IPS-11a (cell line): ENCODE measurements around the gene GPC1.

Experiments
- H3K4me3 ChIP-seq: one replicate; pipeline ENCODE4 v1.5.1; 2013; ENCODE audit warnings: low read depth, low read length, control low read depth

Gene GPC1

DNA sequence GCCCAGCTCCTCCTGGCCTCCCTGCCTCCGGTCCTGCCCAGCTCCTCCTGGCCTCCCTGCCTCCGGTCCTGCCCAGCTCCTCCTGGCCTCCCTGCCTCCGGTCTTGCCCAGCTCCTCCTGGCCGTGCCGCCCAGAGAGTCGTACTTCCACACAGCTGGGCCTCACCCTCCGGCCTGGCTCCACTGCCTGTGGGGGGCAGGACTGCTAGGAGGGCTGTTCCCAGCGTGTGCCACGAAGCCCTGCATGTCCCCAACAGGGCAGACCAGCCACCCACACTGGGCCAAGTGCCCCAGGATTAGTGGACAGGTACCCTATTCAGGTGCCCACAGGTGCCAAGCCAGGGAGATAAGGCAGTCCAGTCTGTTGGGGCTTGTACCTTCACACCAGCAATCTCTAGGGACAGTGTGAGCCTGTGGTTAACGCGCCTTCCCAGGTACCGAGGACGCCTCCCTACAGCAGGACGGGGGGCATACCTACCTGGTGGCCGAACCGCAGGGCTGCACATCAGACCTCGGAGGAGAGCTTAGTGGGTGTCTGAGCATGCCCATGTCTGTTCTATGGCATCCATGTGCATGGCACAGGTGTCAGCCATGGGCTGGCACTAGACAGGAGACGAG, 5.3 kb downstream of the GPC1 start:
- no peak overlapping the region for H3K4me3 ChIP-seq

DNA sequence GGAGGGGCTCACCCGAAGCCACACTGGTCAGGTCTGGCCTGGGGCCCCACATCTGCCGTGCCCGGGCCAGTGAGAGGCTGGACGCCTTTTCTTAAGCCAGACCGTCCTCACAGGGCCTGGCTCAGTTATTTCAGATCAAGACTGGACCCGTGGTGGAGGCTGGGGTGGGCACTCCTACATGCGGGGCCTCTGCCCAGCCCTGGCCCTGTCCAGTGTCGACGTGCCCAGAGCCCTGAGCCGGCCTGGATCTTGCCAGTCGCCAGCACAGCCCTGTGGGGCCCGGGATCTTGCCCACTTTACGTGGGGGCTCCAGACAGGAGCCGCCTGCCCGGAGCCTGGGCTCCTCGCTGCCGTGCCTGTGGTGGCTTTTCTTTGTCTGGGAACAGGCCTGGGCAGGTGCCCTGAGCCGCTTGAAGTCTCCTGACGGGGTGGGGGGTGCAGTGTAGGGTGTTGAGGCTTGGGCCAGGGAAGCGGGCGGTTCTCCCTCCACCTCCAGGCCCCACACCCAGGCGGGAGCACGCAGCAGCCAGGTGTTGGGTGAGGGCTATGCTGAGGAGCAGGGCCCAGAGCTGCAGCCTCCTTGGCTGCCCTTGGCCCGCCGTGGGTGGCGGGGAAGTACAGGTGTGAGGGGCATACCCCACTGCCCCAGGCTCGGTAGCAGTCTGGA, 6.0 kb downstream of the GPC1 start:
- H3K4me3 ChIP-seq: no peak overlapping the region

DNA sequence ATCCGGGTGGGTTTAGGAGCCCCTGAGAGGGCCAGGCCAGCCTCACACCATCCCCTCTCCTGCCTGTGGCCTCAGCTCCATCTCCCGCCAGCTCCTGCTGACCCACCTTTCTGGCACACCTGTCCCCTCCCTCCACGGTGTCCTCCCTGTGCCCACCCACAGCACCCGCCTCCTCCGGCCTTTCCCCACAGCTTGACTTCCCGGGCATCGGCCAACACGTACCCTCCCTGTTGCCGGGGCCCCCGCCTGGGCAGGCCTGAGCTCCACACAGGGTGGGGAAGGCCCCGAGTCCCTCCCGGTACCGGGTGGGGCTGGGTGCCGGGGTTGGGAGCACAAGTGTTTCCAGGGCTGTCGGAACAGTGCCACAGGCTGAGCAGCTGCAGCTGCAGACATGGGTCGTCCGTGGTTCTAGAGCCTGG, 6.5 kb downstream of the GPC1 start:
- no peak overlapping the region for H3K4me3 ChIP-seq

DNA sequence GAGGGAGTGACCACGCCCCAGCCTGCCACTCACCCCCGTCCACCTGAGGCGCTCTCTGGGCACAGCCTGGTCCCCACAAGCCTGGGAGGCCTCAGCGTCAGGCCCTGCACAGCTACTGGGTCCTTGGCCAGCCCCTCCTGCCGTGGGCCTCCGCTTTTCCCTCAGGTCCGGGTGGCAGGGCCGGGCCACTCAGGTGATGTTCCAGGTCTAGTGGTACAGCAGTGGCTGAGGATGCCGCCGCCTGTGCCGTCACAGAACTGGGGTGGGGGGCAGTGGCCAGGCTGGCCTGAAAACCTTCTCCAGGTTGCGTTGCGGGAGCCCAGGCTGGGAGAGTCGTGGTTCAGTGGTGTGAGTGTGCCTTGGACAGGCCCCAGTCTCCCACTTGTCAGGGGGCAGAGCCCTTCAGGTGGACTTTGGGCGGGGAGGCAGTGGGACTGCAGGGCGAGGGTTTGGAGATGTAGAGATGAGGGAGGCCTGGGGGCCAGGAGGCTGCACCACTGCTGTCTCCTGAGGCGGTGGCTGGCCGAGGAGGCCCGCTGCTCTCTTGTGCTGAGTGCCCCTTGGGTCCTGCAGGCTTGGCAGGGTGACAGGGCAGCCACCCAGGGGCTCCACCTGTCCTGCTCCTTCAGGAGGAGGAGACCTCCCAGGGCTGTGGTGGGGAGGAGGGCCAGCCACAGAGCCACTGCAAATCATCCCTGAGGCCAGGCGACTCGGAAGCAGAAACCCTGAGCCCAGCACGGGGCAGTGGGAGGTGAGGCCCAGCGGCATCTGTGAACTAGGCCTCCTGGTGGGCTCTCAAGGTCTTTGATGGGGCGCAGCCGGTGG, 7.6 kb downstream of the GPC1 start:
- no peak overlapping the region for H3K4me3 ChIP-seq

DNA sequence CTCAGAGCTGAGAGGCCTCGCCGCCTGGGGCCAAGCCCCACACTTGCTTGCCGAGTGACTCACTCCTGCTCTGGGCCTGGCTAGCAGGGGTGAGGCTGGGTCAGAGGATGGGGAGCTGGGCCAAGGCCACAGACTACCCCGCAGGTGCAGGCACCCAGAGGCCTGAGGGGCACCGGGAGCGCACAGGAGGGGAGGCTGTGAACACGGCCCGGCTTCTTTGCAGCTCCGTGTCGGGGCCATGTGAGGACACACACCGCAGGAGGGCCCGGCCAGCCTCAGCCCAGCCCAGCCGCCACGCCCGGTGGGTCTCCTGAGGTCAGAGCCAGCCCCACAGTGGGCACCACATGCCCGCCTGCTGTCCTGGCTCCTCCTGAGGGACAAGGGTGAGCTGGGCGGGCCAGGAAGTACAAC, 8.4 kb downstream of the GPC1 start:
- H3K4me3 ChIP-seq: no peak overlapping the region

DNA sequence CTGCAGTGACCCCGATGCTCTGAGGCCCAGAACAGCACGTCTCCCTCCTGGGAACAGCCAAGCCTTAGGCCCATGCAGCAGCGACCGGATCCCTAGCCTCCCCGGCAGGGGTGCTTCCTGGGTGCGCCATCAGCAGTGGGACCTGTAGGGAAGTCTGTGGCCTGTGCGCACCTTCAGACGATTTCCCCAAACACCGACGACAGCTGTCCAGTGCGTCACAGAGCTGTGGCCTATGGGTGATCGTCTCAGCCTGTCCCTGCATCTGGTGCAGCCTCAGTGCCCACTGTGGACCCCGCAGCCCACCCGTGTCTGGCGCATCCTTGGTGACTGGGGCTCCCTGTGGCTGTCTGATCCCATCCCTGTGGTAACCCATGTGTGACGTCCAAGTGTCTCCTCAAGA, 9.0 kb downstream of the GPC1 start:
- no peak overlapping the region for H3K4me3 ChIP-seq

DNA sequence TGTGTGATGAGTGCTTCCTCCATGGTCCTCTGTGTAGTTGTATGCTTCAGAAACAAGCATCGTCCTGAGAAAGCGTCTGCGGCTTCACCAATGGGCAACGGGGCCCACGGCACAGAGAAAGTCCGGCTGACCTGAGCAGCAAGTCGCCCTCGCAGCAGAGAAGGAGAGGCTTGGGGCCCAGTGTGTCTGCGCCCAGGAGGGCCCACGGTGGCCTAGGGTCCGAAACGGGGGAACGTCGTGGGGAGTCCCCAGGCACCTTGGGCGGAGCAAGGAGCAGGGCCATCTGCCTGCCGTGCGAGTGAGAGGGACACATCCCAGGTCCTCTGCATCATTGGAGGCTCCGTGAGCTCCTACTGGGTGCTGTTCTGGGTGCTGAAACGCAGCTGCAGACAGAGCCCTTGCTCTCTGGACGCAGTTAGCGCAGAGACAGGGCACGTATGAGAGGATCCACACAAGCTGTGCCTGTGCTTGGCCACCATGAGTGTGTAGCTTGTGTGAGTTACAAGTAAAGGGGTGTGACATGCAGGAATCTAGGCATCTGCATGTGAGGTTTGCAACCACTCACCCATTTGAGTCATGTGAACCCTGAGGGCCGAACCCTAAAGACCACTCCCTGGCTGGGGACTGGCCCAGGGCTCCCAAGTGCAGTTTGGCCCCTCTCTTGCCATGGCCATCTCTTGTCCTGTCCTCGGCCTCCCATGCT, 10.6 kb downstream of the GPC1 start:
- no peak overlapping the region for H3K4me3 ChIP-seq

DNA sequence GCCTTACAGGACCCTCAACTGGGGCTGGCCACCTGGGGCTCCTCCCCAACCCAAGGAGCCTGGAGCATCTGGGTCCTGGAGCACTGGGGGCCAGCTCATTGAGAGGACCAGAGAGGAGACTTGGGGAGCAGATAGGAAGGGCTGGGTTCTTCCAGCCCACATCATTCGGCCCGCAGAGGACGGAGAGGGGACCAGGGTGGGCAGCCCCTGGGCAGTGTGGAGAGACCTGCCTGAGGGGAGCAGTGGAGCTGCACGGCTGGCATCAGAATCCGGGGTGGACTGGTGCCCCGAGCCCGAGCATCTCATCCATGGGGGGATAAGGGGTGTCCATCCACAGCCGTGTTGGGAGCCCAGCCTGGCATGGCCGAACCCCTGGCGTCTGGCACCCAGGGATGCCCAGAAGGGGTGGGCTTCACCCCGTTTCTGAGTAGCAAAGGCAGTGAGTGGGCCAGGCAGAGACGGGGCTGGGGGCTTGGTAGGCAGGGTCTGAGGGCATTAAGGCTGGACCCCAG, 11.3 kb downstream of the GPC1 start:
- H3K4me3 ChIP-seq: no peak overlapping the region

DNA sequence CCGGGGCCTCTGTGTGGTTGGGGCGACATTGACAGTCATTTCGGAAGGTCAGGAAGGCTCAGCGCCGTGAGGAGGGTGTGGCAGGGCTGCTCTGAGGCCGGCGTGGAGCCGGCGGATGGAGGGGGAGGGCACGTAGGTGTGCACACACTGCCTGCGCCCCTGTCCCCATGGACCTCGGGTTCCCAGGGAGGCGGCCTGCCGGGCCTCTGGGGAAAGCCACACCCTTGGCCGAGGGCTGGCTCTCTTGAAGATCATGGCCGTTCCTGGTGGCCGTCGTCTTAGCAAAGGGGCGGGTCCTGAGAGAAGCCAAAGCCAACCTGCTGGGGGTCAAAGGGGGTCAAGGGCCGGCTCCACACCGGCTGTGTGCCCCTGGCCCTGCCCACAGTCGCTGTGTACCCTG, 11.9 kb downstream of the GPC1 start:
- no peak overlapping the region for H3K4me3 ChIP-seq

DNA sequence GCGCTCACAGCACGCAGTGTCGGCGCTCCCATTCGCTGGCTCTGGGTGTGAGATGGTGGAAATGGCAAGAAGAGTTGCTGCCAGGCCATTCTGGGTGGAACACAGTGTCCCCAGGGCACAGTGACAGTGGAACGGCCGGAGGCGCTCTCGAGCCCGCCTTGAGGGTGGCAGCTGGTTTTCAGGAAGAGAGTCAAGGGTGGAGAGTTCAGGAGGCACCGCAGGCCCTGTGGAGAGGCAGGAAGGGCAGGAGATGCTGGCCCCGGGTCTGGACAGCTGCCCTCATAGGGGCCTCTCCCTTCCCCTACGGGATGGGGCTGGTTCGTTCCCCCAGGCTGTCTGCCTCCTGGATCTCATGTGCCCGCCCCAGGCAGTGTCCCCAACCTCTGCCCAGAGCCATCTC, 12.5 kb downstream of the GPC1 start:
- H3K4me3 ChIP-seq: no peak overlapping the region

DNA sequence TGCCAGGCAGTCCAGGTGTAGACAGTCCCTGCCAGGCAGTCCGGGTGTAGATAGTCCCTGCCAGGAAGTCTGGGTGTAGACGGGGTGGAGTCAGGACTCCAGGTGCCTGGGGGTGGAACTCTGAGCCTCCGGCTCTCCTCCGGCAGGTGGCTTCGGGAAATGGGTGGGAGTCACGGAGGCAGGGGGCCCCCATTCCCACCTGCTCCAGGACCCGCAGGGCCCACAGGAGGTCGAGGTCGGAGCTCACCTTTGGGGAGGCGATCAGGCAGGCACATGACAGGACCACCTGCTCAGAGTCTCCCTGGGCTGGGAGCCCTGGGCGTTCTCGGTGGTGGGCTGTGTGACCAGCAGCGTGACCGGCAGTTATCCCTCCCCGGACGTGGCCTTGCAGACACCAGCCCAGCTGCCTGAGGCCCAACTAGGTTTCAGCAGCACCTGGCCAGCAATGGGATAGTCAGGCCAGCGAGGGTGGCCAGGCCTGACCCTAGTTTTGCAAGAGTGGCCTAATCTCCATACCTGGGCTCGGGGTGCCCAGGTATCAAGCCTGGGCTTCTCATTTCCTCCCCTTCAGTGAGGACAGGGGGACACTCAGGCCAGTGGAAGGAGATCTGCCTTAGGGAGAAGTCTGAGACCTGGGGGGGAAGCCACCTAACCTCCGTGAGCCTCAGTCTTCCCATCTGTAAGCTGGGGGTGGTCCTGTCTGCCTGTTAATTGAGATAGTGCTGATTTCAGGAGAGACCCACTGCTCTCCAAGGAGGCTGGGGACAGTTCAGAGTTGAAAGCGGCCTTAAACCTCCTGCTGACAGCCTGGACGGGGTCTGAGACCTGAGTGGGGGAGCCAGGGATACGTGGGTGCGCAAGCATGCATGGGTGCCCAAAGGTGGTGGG, 13.2 kb downstream of the GPC1 start:
- H3K4me3 ChIP-seq: no peak overlapping the region

DNA sequence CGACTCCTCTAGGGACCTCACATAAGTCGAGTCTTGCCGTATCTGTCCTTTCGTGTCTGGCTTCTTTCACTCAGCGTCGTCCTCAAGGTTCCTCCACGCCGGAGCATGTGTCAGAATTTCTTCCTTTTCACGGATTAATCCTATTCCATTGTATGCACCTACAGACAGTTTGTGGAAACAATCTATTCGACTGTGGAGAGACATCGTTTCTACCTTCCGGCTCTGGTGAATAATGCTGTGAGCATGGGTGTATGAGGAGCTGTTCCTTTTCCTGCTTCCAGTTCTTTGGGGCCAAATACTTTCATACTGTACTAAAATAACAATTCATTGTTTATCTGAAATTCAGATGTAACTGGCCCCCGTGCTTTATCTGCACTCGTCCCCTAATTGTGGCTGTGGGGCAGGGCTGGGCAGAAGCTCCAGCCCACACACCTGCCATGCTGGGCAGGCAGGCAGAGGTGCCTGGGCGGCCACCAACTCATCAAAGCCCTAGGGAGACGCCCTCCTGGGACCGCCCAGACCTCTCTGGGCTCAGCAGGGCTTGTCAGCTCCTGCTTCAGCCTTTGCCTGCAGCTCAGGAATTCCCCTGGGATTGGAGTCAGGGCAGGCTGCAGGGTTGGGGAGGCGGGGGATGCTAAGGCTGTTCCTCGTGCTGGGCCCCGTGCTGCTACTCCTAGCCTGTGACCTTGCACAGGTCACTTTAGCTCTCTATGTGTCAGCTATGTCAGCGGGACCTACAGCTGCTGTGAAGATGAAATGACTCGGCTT, 14.5 kb downstream of the GPC1 start:
- no peak overlapping the region for H3K4me3 ChIP-seq

DNA sequence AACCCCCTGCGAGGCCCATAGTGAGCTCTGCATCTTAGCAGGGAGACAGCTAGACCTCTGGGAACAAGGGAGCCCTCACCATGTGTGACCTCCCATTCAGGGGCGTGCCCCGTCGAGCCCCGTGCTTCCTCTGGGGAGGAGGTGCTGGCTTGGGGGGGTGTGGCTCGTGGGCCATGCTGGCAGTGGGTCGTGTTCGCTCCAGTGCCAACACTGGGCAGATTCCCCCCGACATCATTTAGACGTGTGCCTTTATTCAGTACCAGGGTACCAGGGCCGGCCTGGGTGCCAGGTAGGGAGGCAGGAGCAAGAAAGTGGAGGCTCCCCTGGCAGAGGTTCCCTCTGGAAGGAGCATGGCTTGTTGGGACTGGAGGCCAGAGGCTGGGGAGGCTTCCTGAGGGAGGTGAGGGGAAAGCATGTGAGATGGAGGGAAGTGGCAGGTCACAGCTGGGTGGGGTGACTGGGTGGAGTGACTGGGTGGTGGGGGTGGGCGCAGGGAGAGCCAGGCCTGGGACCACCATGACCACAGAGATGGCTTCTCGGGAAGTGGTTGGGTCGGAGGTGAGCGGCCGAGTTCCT, 15.2 kb downstream of the GPC1 start:
- no peak overlapping the region for H3K4me3 ChIP-seq

DNA sequence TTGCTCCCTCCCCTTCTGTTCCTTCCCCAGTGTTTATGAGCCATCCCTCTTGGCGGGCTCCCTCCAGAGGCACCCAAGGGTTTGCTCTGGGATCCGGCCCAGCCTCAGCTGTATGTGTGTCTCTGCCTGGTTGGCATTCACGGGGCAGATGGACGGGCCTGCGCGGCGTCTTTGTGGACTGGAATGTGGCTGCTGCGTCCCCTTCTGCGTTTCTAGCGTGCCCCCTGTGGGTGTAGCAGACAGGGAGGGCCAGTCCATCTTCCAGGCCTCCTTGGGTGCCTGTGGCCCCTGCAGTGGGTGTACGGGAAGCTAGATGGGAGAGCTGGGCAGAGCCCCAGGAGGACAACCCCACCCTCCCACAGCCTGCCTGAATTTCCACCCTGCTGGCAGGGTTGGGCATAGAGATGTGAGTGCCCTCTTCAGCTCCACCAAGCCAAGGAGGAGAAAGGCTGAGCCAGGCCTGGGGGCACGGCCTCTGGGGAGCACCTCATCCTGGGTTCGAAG, 15.7 kb downstream of the GPC1 start:
- H3K4me3 ChIP-seq: no peak overlapping the region

DNA sequence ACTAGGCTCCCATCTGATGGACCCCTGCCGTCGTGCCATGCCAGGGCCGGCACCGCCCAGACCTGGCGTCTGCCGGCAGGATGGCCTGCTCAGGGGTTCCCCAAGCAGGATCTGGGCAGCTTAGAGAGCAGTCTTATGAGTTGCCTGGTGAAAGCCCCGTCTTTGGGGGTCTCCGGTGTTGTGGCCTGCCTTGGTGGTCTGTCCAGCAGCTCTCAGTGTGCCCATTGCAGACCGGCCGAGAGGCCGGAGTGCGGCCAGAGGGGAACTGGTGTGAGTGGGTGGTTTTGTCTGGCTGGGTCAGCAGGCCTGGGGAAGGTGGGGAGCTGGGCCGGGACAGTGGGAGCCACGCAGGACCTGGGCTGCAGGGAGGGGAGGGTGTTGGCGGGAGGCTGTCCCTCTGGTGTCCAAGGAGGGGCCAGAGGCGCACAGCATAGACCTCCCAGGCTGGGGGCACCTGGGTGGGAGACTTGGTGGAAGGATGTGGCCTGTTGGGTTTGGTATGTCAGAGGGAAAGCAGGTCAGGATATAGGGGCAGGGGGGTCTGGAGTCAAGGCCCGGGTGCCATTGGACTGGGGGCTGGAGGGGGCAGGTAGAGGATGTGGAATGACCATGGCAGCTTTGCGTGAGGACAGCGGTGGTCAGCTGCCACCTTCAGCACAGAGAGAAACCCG, 16.5 kb downstream of the GPC1 start:
- peak overlapping the region; percentile 10 for H3K4me3 ChIP-seq

DNA sequence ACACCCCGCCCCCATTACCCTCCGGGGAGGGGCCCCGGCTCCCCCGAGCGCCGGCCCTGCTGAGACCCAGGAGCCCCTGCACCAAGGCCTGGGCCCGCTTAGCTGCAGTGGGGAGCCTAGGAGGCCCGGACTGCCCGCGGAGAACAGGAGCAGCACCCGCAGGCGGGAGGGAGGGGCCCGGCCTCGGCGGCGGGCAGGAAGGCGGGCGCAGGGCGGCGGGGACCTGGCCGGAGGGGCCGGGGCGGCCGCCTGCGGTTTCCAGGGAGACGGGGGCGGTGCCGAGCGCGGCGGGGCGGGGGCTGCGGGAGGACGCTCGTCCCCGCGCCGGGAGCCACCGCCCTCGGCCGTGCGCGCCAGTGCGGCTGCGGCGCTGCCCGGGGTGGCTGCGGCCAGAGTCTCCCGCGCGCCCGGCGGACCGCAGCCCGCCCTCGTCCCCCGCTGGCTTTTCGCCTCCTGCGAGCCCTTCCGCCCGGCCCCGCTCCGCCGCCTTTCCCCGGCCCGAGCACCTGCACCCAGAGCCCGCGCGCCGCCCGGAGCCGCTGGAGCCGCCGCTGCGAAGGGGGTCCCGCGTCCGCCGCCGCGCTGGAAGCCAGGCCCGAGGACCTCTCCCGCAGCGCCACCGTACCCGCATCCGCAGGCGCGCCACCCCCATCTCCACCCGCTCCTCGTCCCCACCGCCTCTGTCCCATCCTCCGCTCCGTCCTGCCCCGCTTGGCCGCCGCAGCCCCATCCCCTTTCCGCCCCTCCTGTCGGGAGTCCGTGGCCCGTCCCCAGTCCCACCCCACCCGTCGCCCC, 17.2 kb downstream of the GPC1 start:
- peak overlapping the region; percentile 39 for H3K4me3 ChIP-seq

DNA sequence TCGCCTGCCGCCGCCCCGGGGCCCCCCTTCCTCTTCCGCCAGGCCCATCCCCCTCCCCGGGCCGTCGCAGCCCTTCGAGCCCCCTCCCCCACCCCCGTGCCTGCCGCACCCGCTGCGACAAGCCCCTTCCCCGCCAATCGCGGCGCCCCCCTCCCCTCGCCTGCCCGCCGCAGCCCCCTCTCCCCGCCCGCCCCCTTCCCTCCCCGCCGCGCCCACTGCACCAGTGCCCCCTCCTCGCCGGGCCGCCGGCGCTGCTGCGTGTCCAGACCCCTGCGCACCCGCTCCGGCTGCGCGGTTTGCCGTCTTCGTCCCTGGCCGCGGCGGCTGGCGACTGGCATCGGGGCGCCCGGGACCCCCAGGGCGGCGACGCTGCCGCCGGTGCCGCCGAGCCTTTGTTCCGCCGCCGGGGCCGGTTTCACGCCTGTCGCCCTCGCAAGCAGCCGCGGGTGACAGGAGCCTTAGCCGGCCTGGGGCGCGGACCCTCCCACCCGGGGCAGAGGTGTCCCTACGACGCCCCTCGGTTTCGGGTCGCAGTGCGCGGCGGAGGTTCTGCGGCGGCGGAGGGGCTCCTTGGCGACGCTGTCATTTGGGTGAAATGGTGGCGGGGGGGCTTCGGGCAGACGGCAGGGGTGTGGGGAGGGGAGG, 18.1 kb downstream of the GPC1 start:
- no peak overlapping the region for H3K4me3 ChIP-seq
